Measurements from ENCODE around the gene ALKBH4.
"Not testable (repeated sequence)": the region's sequence is repeated elsewhere in the genome, so short reads cannot be mapped to it uniquely, and the experiment has no call there.

The ALKBH4 gene

GRCh38 chr7:102426268-102427018 lies 38.2 kb downstream of the ALKBH4 start:
- DNase-seq, result peak; percentile 65 to 86

GRCh38 chr7:102425639-102426267 lies 38.9 kb downstream of the ALKBH4 start:
- DNase-seq, result peak; percentile 77 to 87

GRCh38 chr7:102424787-102425218 lies 39.9 kb downstream of the ALKBH4 start:
- DNase-seq, result no peak

- no peak for DNase-seq
Measured at GRCh38 chr7:102424129-102424551, 40.5 kb downstream of the ALKBH4 start.

- no peak for DNase-seq
Measured at GRCh38 chr7:102421706-102422240, 42.9 kb downstream of the ALKBH4 start.

GRCh38 chr7:102418592-102418991 lies 46.1 kb downstream of the ALKBH4 start:
- DNase-seq, result no peak

GRCh38 chr7:102417105-102417504 lies 47.6 kb downstream of the ALKBH4 start:
- DNase-seq, result peak in 1 of 2 experiments; percentile 28

- no peak for DNase-seq
Measured at GRCh38 chr7:102416406-102416805, 48.3 kb downstream of the ALKBH4 start.

GRCh38 chr7:102415685-102416225 lies 48.9 kb downstream of the ALKBH4 start:
- DNase-seq, result peak; percentile 37 to 50

- DNase-seq, result no peak
Measured at GRCh38 chr7:102413611-102414010, 51.1 kb downstream of the ALKBH4 start.

GRCh38 chr7:102413091-102413490 lies 51.6 kb downstream of the ALKBH4 start:
- no peak for DNase-seq

- peak; percentile 32 to 34 for DNase-seq
Measured at GRCh38 chr7:102412548-102412947, 52.1 kb downstream of the ALKBH4 start.

- no peak for DNase-seq
Measured at GRCh38 chr7:102410918-102411317, 53.7 kb downstream of the ALKBH4 start.

GRCh38 chr7:102410123-102410522 lies 54.5 kb downstream of the ALKBH4 start:
- no peak for DNase-seq

- no peak for DNase-seq
Measured at GRCh38 chr7:102409340-102409739, 55.3 kb downstream of the ALKBH4 start.

- not testable (repeated sequence) for DNase-seq
Measured at GRCh38 chr7:102408530-102408929, 56.1 kb downstream of the ALKBH4 start.

GRCh38 chr7:102407910-102408309 lies 56.8 kb downstream of the ALKBH4 start:
- DNase-seq, result no peak
